Astrocyte of the spinal cord (primary cell): ENCODE results near the gene GLIS1.

ENCODE experiments used
- DNase-seq: peaks from one replicate; pipeline ENCODE4 v3.0.0; 2011; ENCODE audit warnings: low read depth, low spot score
- H3K4me3 ChIP-seq: 2 replicates; pipeline ENCODE4 v1.5.1; 2011; ENCODE audit warnings: low read depth, mild to moderate bottlenecking, low read length, moderate library complexity
- CTCF ChIP-seq: IDR thresholded peaks from 2 replicates; pipeline ENCODE4 v1.5.1; 2012; ENCODE audit warnings: low read depth, mild to moderate bottlenecking, low read length, inconsistent platforms
- in situ Hi-C: cut with HindIII; loops from 2 replicates; pipeline ENCODE4 v1.10.0; 2017; ENCODE audit warnings: low sequenced_read_pairs

GLIS1 gene

GRCh38 chr1:53506355-53507050, 232.5 kb downstream of the GLIS1 start:
- no peak for DNase-seq
- in situ Hi-C loops = no loop called here
- H3K4me3 ChIP-seq = no peak overlapping the region
- TF ChIP-seq CTCF = no peak

DNA sequence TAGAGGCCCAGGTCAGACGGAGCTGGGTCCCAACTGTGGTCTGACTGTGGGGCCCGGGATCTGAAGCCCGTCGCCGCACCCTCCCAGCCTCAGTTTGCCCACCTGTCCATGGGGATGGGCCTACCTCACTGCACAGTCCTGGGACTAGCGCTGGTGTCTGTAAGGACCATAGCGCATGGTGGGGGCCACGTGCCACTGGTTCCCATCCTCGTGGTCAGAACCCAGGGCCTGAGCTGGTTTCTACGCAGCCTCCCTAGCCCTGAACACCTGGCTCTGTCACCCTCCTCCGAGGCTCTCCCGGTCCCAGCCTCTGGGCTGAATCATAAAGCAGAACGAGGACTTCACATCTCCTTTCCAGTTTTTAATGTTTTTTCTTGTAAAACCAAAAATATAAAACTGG, 233.1 kb downstream of the GLIS1 start:
- no peak for TF ChIP-seq CTCF
- no peak for DNase-seq
- in situ Hi-C loops = no loop called here
- no peak overlapping the region for H3K4me3 ChIP-seq

- in situ Hi-C loops = no loop called here
- no peak for DNase-seq
- no peak for TF ChIP-seq CTCF
- H3K4me3 ChIP-seq = no peak overlapping the region
These were observed 233.6 kb downstream of the GLIS1 start for GRCh38 chr1:53505401-53505800.

DNA sequence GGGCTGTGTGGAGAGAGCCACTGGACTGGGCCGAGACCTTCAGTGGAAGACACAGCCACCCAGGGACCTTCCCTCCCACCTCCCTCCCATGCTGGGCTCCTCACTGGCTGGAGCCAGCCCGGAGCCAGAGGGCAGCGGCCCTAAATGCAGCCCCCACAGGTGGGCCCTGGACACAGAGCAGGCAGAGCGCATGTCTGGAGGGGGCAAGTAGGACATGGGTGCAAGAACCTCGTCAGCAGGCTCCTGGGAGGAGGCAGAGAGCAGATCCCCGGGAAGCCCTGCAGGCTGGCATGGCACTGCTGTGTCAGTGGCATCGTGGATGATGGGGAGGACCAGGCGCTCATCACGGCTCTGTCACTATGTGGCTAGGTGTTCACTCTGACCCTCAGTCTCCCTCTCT, 234.1 kb downstream of the GLIS1 start:
- in situ Hi-C loops = no loop called here
- no peak overlapping the region for H3K4me3 ChIP-seq
- TF ChIP-seq CTCF = no peak
- DNase-seq = no peak

- H3K4me3 ChIP-seq = no peak overlapping the region
- in situ Hi-C loops = no loop called here
- no peak for TF ChIP-seq CTCF
- DNase-seq = no peak
These were observed 235.3 kb downstream of the GLIS1 start for GRCh38 chr1:53503433-53504217.

DNA sequence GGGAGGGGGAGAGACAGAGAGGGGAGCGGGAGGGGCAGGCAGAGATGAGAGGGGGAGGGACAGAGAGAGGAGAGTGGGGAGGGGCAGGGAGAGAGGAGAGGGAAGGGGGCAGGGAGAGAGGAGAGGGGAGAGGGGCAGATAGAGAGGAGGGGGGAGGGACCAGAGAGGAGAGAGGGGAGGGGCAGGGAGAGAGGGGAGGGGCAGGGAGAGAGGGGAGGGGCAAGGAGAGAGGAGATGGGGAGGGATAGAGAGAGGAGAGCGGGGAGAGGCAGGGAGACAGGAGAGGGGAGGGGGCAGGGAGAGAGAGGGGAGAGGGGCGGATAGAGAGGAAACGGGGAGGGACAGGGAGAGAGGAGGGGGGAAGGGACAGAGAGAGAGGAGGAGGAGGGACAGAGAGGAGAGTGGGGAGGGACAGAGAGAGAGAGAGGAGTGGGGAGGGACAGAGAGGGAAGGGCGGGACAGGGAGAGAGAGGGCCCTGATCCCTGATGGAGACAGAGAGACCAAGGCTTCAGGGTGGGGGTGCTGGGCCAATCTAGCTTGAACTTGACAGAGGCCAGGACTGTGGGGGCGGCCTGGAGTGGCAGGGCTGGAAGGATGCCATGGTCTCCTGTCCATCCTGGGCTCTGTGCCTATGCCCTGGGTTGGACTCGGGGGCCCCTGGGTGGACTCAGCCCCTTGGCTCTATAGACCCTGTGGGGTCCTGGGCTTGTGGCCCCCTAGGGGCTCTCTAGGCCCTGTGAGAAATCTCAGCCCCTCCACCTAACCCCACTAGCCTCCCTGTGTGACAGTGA, 236.1 kb downstream of the GLIS1 start:
- no peak for DNase-seq
- H3K4me3 ChIP-seq = no peak overlapping the region
- in situ Hi-C loops = no loop called here
- no peak for TF ChIP-seq CTCF
